ELF-1 (cell line): ENCODE results near the gene LCE1B.

ENCODE experiments used
- DNase-seq: peaks from one replicate; pipeline ENCODE4 v3.0.0-alpha.2; 2016; ENCODE audit warnings: low read depth, low spot score

LCE1B gene

GRCh38 chr1:152860129-152860528, 48.4 kb downstream of the LCE1B start:
- DNase-seq = no peak

GRCh38 chr1:152861374-152861773, 49.6 kb downstream of the LCE1B start:
- DNase-seq = no peak
